PC-3 (cell line): ENCODE results near the gene PRDM11. TPM values are rescaled to one million over a fixed set of nuclear protein-coding genes. Genes with fewer than 3 reads are reported as not detected.

Source experiments
- ATAC-seq: fragments of 200-7000 bp; cut with Tn5 transposase; 2 replicates; pipeline ENCODE4 v1.9.1; 2020; ENCODE audit warnings: mild to moderate bottlenecking, moderate library complexity
- BruUV-seq: library from RNA; stranded (reverse); fragments of 400-500 nt; replicated peaks from 2 replicates; lab custom pipeline; 2021; lab: Mats Ljungman, UMichigan
- CTCF ChIA-PET: fragments of 300-600 bp; sonication (Branson Sonifier 250); formaldehyde crosslinking; loops from one replicate; lab custom pipeline; 2022; ENCODE audit warnings: antibody characterized with exemption; lab: Charles Lee
- POLR2A ChIA-PET: fragments of 300-600 bp; sonication (Branson Sonifier 250); formaldehyde crosslinking; loops from one replicate; lab custom pipeline; 2022; ENCODE audit warnings: antibody characterized with exemption; ENCODE audit not compliant: unreplicated experiment; lab: Charles Lee
- DNase-seq: peaks from one replicate; pipeline ENCODE4 v3.0.0-alpha.2; 2015
- H2AFZ ChIP-seq: fragments of 300-600 bp; sonication (generic); 2 replicates; pipeline ENCODE4 v1.6.0; 2016; ENCODE audit warnings: antibody characterized with exemption, low read length
- H3F3A ChIP-seq: fragments of 300-600 bp; sonication (generic); one replicate; pipeline ENCODE4 v1.6.0; 2017; ENCODE audit warnings: antibody characterized with exemption, low read length, control low read depth, mild to moderate bottlenecking; ENCODE audit not compliant: unreplicated experiment
- H3K27ac ChIP-seq: fragments of 300-600 bp; sonication (generic); 2 replicates; pipeline ENCODE4 v1.5.1; 2016; ENCODE audit warnings: mild to moderate bottlenecking, low read length
- H3K27me3 ChIP-seq: fragments of 300-600 bp; sonication (generic); 2 replicates; pipeline ENCODE4 v1.6.1; 2016; ENCODE audit warnings: low read length, mixed read lengths
- H3K36me3 ChIP-seq: fragments of 300-600 bp; sonication (generic); 2 replicates; pipeline ENCODE4 v1.6.1; 2016; ENCODE audit warnings: low read depth, mixed run types, low read length, mixed read lengths
- H3K4me1 ChIP-seq: fragments of 300-600 bp; sonication (generic); 2 replicates; pipeline ENCODE4 v1.5.1; 2016; ENCODE audit warnings: low read length; ENCODE audit not compliant: insufficient read depth
- H3K4me2 ChIP-seq: fragments of 300-600 bp; sonication (generic); 2 replicates; pipeline ENCODE4 v1.6.0; 2016; ENCODE audit warnings: low read length
- H3K4me3 ChIP-seq: fragments of 300-600 bp; sonication (generic); 2 replicates; pipeline ENCODE4 v1.5.1; 2016; ENCODE audit warnings: mild to moderate bottlenecking, low read length, mixed read lengths
- H3K79me2 ChIP-seq: fragments of 300-600 bp; sonication (generic); 2 replicates; pipeline ENCODE4 v1.6.1; 2017; ENCODE audit warnings: low read length, mixed read lengths
- H3K9ac ChIP-seq: fragments of 300-600 bp; sonication (generic); 2 replicates; pipeline ENCODE4 v1.6.0; 2016; ENCODE audit warnings: mild to moderate bottlenecking, low read length
- H3K9me2 ChIP-seq: fragments of 300-600 bp; sonication (generic); replicated peaks from 2 replicates; pipeline ENCODE4 v1.6.1; 2016; ENCODE audit warnings: mixed run types, low read length, mixed read lengths
- H3K9me3 ChIP-seq: fragments of 300-600 bp; sonication (generic); 2 replicates; pipeline ENCODE4 v1.6.1; 2016; ENCODE audit warnings: low read length, mixed read lengths
- H4K20me1 ChIP-seq: fragments of 300-600 bp; sonication (generic); 2 replicates; pipeline ENCODE4 v1.6.1; 2016; ENCODE audit warnings: low read length, mixed read lengths
- EZH2 ChIP-seq: fragments of 300-600 bp; sonication (generic); IDR thresholded peaks from one replicate; pipeline ENCODE4 v1.6.1; 2017; ENCODE audit warnings: antibody characterized with exemption, mild to moderate bottlenecking, low read length; ENCODE audit not compliant: unreplicated experiment
- EZH2phosphoT487 ChIP-seq: fragments of 300-600 bp; sonication (generic); IDR thresholded peaks from 2 replicates; pipeline ENCODE4 v1.6.1; 2018; ENCODE audit warnings: mild to moderate bottlenecking, antibody characterized with exemption, low read length, borderline replicate concordance
- intact Hi-C: fragments of 100-400 bp; cut with micrococcal nuclease; formaldehyde crosslinking; loops from 2 replicates; pipeline ENCODE4 v1.9.0; 2023
- total RNA-seq: library from RNA; depleted of rRNA; stranded (reverse); fragments of >200 nt; gene quantifications from 2 replicates; pipeline ENCODE4 v1.2.3, GENCODE V29; 2014
- TF ChIP-seq, protein P1 (sequence below): fragments of 300-600 bp; sonication (generic); conservative IDR thresholded peaks from 2 replicates; pipeline ENCODE4 v1.5.1; 2017; ENCODE audit warnings: antibody characterized with exemption, low read depth, mild to moderate bottlenecking, low read length

The PRDM11 gene
- total RNA-seq, 1 experiment from 2014 or later, result 5.0 TPM

DNA sequence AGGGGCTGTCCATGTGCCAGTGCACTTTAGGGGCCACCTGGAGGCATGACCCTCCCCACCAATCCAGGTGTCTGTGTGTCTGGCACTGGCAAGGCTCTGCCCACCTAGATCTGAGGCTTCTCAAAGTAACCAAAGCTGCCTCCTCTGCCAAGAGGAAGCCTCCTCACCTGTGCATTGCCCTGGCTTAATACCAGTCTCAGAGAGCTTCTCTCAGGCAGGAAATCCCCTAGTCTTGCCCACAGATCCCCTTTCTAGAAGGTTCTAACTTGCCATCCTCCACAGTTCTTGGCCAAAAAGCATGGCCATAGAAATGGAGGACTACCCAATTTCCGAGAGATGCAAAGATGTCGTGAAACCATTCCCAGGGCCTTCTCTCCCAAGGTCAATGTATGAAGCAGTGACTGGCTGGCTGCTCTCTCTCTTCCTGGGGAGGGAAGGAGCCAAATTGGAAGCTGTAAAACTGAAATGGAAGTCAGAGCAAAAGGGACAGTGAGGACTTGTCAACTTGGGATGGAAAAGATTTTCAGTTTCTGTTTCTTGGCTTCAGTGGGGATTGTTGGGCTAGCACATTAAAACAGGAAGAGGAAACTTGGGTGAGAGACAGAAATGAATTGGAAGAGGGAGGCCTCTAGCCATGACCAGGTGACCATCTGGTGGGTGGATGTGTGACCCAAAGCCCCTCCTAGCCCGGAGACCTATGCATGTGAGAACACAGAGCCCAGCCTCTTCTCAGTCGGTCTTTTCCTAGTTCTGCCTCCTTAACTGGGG is 68.8 kb downstream of the PRDM11 start:
- Histone ChIP-seq H3K27ac (no peak overlapping the region), H3F3A (no peaks in the 10 kb centered on the region), H3K9me3 (no peaks in the 10 kb centered on the region), H3K9me2 (no peaks in the 10 kb centered on the region), H3K9ac (no peak overlapping the region), H3K4me3 (no peak overlapping the region), H3K79me2 (no peaks in the 10 kb centered on the region), H3K4me1 (no peaks in the 10 kb centered on the region), H3K36me3 (no peaks in the 10 kb centered on the region), H4K20me1 (no peaks in the 10 kb centered on the region), H3K4me2 (no peak overlapping the region), H2AFZ (no peak overlapping the region), H3K27me3 (no peaks in the 10 kb centered on the region)
- intact Hi-C loops, result no loop called here
- no peak for DNase-seq
- TF ChIP-seq, protein P1, sequence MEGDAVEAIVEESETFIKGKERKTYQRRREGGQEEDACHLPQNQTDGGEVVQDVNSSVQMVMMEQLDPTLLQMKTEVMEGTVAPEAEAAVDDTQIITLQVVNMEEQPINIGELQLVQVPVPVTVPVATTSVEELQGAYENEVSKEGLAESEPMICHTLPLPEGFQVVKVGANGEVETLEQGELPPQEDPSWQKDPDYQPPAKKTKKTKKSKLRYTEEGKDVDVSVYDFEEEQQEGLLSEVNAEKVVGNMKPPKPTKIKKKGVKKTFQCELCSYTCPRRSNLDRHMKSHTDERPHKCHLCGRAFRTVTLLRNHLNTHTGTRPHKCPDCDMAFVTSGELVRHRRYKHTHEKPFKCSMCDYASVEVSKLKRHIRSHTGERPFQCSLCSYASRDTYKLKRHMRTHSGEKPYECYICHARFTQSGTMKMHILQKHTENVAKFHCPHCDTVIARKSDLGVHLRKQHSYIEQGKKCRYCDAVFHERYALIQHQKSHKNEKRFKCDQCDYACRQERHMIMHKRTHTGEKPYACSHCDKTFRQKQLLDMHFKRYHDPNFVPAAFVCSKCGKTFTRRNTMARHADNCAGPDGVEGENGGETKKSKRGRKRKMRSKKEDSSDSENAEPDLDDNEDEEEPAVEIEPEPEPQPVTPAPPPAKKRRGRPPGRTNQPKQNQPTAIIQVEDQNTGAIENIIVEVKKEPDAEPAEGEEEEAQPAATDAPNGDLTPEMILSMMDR, result no peak
- TF ChIP-seq EZH2 (no peak), EZH2phosphoT487 (no peak)
- ChIA-PET CTCF (no interaction called here), POLR2A (no interaction called here)
- ATAC-seq, result no peak
- BruUV-seq, result no TSS peak

DNA sequence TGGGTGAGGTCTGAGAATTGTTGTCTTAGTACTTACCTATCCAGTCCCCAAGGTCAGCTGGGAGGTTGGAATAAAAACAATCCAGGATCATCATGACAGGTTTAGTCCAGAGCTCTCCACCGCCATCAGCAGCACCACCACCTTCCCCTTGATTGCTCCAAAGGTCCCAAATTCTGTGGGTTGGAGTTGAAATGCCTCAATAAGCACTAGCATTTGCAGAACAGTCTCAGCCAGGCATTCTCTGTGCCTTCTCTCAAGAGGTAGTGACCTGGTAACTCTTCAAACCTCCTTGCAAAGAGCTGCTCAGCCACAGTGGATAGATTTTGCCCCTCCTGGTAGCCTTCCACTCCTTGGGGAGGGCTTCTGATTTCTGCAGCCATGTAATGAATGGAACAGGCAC is 69.6 kb downstream of the PRDM11 start:
- Histone ChIP-seq H4K20me1 (no peaks in the 10 kb centered on the region), H2AFZ (no peak overlapping the region), H3K9me3 (no peaks in the 10 kb centered on the region), H3K9me2 (no peaks in the 10 kb centered on the region), H3K79me2 (no peaks in the 10 kb centered on the region), H3K4me3 (no peak overlapping the region), H3K4me1 (no peaks in the 10 kb centered on the region), H3K27me3 (no peaks in the 10 kb centered on the region), H3K27ac (no peak overlapping the region), H3K9ac (no peak overlapping the region), H3K4me2 (no peak overlapping the region), H3F3A (no peaks in the 10 kb centered on the region), H3K36me3 (no peaks in the 10 kb centered on the region)
- intact Hi-C loops, result no loop called here
- TF ChIP-seq EZH2 (no peak), EZH2phosphoT487 (no peak)
- TF ChIP-seq, protein P1, result no peak
- no TSS peak for BruUV-seq
- POLR2A ChIA-PET, result no interaction called here
- CTCF ChIA-PET, result interaction anchor here (0.8 kb wide), 1 partner anchor 105 kb away, joined by 3 read pairs; no protein-coding TSS in a partner anchor
- no peak for DNase-seq
- no peak for ATAC-seq

DNA sequence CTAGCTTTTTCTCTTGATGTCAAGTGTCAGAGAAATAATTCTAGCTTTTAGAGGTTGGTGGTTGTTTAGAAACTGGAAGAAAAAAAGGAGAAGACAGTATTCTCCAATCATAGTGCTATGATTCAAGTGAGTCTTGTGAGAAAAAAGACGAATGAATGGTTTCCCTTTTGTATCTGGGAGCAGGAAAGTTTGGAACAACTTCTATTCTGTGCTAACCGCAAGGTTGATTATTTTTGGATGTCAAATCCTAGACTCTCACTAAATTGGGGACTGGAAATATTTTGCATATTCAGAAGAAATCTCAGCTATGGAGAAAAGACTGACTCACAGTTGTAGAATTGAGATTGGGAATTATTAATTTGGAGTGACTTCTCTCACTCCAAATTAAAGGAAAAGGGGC is 70.5 kb downstream of the PRDM11 start:
- Histone ChIP-seq H3K4me3 (no peak overlapping the region), H3K9me3 (no peaks in the 10 kb centered on the region), H3K27ac (no peak overlapping the region), H3K9me2 (no peaks in the 10 kb centered on the region), H4K20me1 (no peaks in the 10 kb centered on the region), H3K36me3 (no peaks in the 10 kb centered on the region), H3K9ac (no peak overlapping the region), H2AFZ (no peak overlapping the region), H3K4me2 (no peak overlapping the region), H3K79me2 (no peaks in the 10 kb centered on the region), H3K27me3 (no peaks in the 10 kb centered on the region), H3F3A (no peaks in the 10 kb centered on the region), H3K4me1 (no peaks in the 10 kb centered on the region)
- no TSS peak for BruUV-seq
- ChIA-PET POLR2A (no interaction called here), CTCF (interaction anchor here (0.8 kb wide), 1 partner anchor 106 kb away, joined by 3 read pairs; no protein-coding TSS in a partner anchor)
- intact Hi-C loops, result no loop called here
- ATAC-seq (no peak), DNase-seq (no peak)
- TF ChIP-seq, protein P1, result no peak
- TF ChIP-seq EZH2, result no peak
- TF ChIP-seq EZH2phosphoT487, result no peak
